HAP-1 (cell line): ENCODE results near the gene ARHGAP31.
A peak's percentile ranks its signal among the peaks of the same experiment; 100 is the strongest.
"Not testable (repeated sequence)": the region's sequence is repeated elsewhere in the genome, so short reads cannot be mapped to it uniquely, and the experiment has no call there.

Source experiments
- DNase-seq, 2 experiments: peaks; one replicate each; pipeline ENCODE4 v3.0.0-alpha.2; 2016 to 2020; ENCODE audit warnings: low spot score in 2 of 2
- H3K27me3 ChIP-seq: fragments of 250-450 bp; sonication (Bioruptor Pico); 2 replicates; pipeline ENCODE4 v1.5.1; 2020; ENCODE audit warnings: low read depth, mild to moderate bottlenecking, moderate library complexity
- H3K36me3 ChIP-seq: fragments of 250-450 bp; sonication (Bioruptor Pico); replicated peaks from 2 replicates; pipeline ENCODE4 v1.5.1; 2020; ENCODE audit warnings: mild to moderate bottlenecking
- H3K4me1 ChIP-seq: fragments of 250-450 bp; sonication (Bioruptor Pico); 2 replicates; pipeline ENCODE4 v1.5.1; 2020; ENCODE audit warnings: mild to moderate bottlenecking
- H3K4me3 ChIP-seq: fragments of 250-450 bp; sonication (Bioruptor Pico); 2 replicates; pipeline ENCODE4 v1.5.1; 2020; ENCODE audit warnings: mild to moderate bottlenecking, moderate library complexity
- H3K9me3 ChIP-seq: fragments of 250-450 bp; sonication (Bioruptor Pico); 2 replicates; pipeline ENCODE4 v1.5.1; 2020; ENCODE audit warnings: mild to moderate bottlenecking, moderate library complexity
- in situ Hi-C: fragments of 300-500 bp; cut with MboI; formaldehyde crosslinking; loops from 3 replicates; pipeline ENCODE4 v1.14.3; 2020; ENCODE audit warnings: low sequenced_read_pairs, inconsistent platforms, mixed read lengths

The ARHGAP31 gene

GRCh38 chr3:119300991-119301391 lies 6.8 kb downstream of the ARHGAP31 start:
- H3K36me3 ChIP-seq, result no peaks in the 10 kb centered on the region
- DNase-seq, result no peak
- H3K4me1 ChIP-seq, result peaks cover 16% of the 10 kb centered on the region
- H3K9me3 ChIP-seq, result no peaks in the 10 kb centered on the region
- in situ Hi-C loops, result no loop called here
- no peaks in the 10 kb centered on the region for H3K27me3 ChIP-seq
- no peak overlapping the region for H3K4me3 ChIP-seq

- H3K27me3 ChIP-seq, result no peaks in the 10 kb centered on the region
- DNase-seq, result no peak
- in situ Hi-C loops, result no loop called here
- H3K9me3 ChIP-seq, result no peaks in the 10 kb centered on the region
- no peaks in the 10 kb centered on the region for H3K36me3 ChIP-seq
- H3K4me1 ChIP-seq, result peaks cover 11% of the 10 kb centered on the region
- H3K4me3 ChIP-seq, result no peak overlapping the region
Measured at GRCh38 chr3:119301662-119302061, 7.5 kb downstream of the ARHGAP31 start.

GRCh38 chr3:119302697-119303551 lies 8.7 kb downstream of the ARHGAP31 start:
- Histone ChIP-seq H3K36me3 (no peaks in the 10 kb centered on the region), H3K9me3 (no peaks in the 10 kb centered on the region), H3K27me3 (no peaks in the 10 kb centered on the region), H3K4me1 (peaks cover 11% of the 10 kb centered on the region), H3K4me3 (no peak overlapping the region)
- in situ Hi-C loops, result no loop called here
- no peak for DNase-seq

- Histone ChIP-seq H3K9me3 (no peaks in the 10 kb centered on the region), H3K4me3 (no peak overlapping the region), H3K27me3 (no peaks in the 10 kb centered on the region), H3K36me3 (no peaks in the 10 kb centered on the region), H3K4me1 (peaks cover 11% of the 10 kb centered on the region)
- peak in 1 of 2 experiments; percentile 28 for DNase-seq
- in situ Hi-C loops, result no loop called here
Measured at GRCh38 chr3:119304201-119304713, 10.1 kb downstream of the ARHGAP31 start.

- peaks cover 11% of the 10 kb centered on the region for H3K4me1 ChIP-seq
- DNase-seq, result peak in 1 of 2 experiments; percentile 34
- H3K36me3 ChIP-seq, result no peaks in the 10 kb centered on the region
- no peaks in the 10 kb centered on the region for H3K27me3 ChIP-seq
- no peaks in the 10 kb centered on the region for H3K9me3 ChIP-seq
- H3K4me3 ChIP-seq, result no peak overlapping the region
- in situ Hi-C loops, result no loop called here
Measured at GRCh38 chr3:119305286-119305685, 11.1 kb downstream of the ARHGAP31 start.

GRCh38 chr3:119306378-119306777 lies 12.2 kb downstream of the ARHGAP31 start:
- H3K4me3 ChIP-seq, in situ Hi-C loops, DNase-seq, H3K36me3 ChIP-seq, H3K27me3 ChIP-seq, H3K9me3 ChIP-seq: not testable (repeated sequence)
- H3K4me1 ChIP-seq, result peaks cover 11% of the 10 kb centered on the region

- no peak for DNase-seq
- in situ Hi-C loops, result no loop called here
- no peaks in the 10 kb centered on the region for H3K36me3 ChIP-seq
Measured at GRCh38 chr3:119308355-119308754, 14.2 kb downstream of the ARHGAP31 start.

GRCh38 chr3:119309591-119309990 lies 15.4 kb downstream of the ARHGAP31 start:
- in situ Hi-C loops, result no loop called here
- Histone ChIP-seq H3K36me3 (no peaks in the 10 kb centered on the region), H3K4me3 (no peak overlapping the region), H3K4me1 (peaks cover 11% of the 10 kb centered on the region), H3K27me3 (no peaks in the 10 kb centered on the region), H3K9me3 (no peaks in the 10 kb centered on the region)
- DNase-seq, result no peak

More at GRCh38 chr3:119308355-119308754, 14.2 kb downstream of the ARHGAP31 start:
- no peak overlapping the region for H3K4me3 ChIP-seq
- no peaks in the 10 kb centered on the region for H3K27me3 ChIP-seq
- H3K9me3 ChIP-seq, result no peaks in the 10 kb centered on the region
- peaks cover 11% of the 10 kb centered on the region for H3K4me1 ChIP-seq

- in situ Hi-C loops, result no loop called here
- H3K4me1 ChIP-seq, result peaks cover 8% of the 10 kb centered on the region
- DNase-seq, result no peak
- no peaks in the 10 kb centered on the region for H3K27me3 ChIP-seq
- H3K9me3 ChIP-seq, result no peaks in the 10 kb centered on the region
- H3K36me3 ChIP-seq, result no peaks in the 10 kb centered on the region
- H3K4me3 ChIP-seq, result no peak overlapping the region
Measured at GRCh38 chr3:119310071-119310470, 15.9 kb downstream of the ARHGAP31 start.

GRCh38 chr3:119311081-119311925 lies 17.1 kb downstream of the ARHGAP31 start:
- H3K4me1 ChIP-seq, result no peaks in the 10 kb centered on the region
- no peak for DNase-seq
- H3K4me3 ChIP-seq, result no peak overlapping the region
- no peaks in the 10 kb centered on the region for H3K27me3 ChIP-seq
- H3K36me3 ChIP-seq, result no peaks in the 10 kb centered on the region
- no peaks in the 10 kb centered on the region for H3K9me3 ChIP-seq
- in situ Hi-C loops, result no loop called here

- Histone ChIP-seq H3K36me3 (no peaks in the 10 kb centered on the region), H3K4me1 (no peaks in the 10 kb centered on the region), H3K9me3 (no peaks in the 10 kb centered on the region), H3K27me3 (no peaks in the 10 kb centered on the region), H3K4me3 (no peak overlapping the region)
- DNase-seq, result no peak
- in situ Hi-C loops, result no loop called here
Measured at GRCh38 chr3:119313461-119313860, 19.3 kb downstream of the ARHGAP31 start.

- no peaks in the 10 kb centered on the region for H3K9me3 ChIP-seq
- in situ Hi-C loops, result no loop called here
- no peak overlapping the region for H3K4me3 ChIP-seq
- H3K4me1 ChIP-seq, result no peaks in the 10 kb centered on the region; the same call in 1 of the 2 replicates
- no peaks in the 10 kb centered on the region for H3K36me3 ChIP-seq
- no peak for DNase-seq
- H3K27me3 ChIP-seq, result no peaks in the 10 kb centered on the region
Measured at GRCh38 chr3:119314821-119315220, 20.6 kb downstream of the ARHGAP31 start.

GRCh38 chr3:119315600-119316312 lies 21.6 kb downstream of the ARHGAP31 start:
- Histone ChIP-seq H3K4me1 (no peaks in the 10 kb centered on the region; the same call in 1 of the 2 replicates), H3K4me3 (no peak overlapping the region), H3K27me3 (no peaks in the 10 kb centered on the region), H3K9me3 (no peaks in the 10 kb centered on the region), H3K36me3 (no peaks in the 10 kb centered on the region)
- DNase-seq, result no peak
- in situ Hi-C loops, result no loop called here
